ENCODE data around the gene PEX19.

The PEX19 gene

DNA sequence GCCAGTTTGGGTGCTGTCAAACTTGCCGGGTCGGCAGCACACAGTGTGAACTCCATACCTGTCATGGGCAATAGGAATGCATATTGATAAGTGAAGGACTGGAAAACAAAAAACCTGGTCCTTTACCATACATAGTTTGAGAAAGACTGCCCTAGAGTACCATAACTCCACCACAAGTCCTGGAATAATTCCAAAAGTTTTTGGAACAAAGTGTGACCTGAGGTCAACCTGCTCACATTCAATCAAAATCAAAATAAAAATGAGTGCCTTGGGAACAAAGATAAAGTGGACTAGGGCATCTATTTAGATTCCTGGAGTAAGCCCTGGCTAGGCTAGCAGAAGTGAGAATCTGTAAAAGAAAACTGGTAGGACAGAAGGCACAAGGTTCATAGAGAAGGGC lies 7.6 kb downstream of the PEX19 start:
- DNase-seq: no peak

DNA sequence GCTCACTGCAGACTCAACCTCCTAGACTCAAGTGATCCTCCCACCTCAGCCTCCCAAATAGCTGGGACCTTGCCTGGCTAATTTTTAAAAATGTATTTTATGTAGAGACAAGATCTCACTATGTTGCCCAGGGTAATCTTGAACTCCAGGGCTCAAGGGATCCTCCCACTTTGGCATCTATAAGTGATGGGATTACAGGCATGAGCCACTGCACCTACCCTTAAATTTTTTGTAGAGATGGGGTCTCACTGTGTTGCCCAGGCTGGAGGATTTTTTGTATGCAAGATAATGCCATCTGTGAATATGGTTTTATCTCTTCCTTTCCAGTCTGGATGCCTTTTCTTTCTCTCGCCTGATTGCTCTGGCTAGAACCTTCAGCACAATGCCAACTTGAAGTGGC lies 13.9 kb downstream of the PEX19 start:
- DNase-seq: no peak

DNA sequence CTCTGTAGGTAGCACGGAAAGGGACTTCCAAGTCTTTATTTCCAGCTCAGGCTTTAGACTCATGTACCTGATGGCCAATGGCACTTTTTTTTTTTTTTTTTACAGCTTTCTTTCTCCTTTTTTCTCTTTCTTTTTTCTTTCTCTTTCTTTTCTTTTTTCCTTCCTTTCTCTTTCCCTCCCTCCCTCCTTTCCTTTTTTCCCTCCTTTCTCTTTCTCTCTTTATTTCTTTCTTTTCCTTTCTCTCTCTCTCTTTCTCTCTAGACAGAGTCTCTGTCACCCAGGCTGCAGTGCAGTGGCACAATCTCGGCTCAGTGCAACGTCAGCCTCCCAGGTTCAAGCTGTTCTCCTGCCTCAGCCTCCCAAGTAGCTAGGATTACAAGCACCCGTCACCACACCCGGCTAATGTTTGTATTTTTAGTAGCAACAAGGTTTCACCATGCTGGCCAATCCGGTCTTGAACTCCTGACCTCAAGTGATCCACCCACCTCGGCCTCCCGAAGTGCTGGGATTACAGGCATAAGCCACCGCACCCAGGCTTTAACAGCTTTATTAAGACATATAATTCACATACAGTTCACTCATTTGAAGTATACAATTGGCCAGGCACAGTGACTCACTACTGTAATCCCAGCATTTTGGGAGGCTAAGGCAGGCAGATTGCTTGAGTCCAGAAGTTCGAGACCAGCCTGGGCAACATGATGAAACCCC lies 17.5 kb downstream of the PEX19 start:
- DNase-seq: no peak

DNA sequence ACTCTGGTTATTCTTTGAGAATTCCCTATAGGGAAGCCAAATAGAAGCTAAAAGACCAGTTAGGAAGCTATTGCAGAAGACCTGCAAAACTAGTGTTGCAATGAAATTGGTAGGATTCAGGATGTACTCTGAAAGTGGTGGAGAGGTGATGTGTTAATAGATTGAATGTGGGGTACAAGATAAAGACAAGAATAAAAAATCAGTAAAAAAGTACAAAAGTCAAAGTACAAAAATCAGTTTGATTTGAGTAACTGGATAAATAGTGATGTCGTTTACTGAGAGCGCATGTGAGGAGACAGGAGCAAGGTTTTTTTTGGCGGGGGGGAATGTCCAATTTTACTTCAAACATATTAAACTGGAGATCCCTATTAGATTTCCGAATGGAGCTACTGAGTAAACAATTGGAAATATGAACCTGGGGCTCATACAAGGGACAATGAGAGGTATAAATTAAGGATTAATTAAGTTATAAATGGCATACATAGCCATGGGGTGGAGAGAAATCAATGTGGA lies 20.1 kb downstream of the PEX19 start:
- peak; percentile 36 for DNase-seq

DNA sequence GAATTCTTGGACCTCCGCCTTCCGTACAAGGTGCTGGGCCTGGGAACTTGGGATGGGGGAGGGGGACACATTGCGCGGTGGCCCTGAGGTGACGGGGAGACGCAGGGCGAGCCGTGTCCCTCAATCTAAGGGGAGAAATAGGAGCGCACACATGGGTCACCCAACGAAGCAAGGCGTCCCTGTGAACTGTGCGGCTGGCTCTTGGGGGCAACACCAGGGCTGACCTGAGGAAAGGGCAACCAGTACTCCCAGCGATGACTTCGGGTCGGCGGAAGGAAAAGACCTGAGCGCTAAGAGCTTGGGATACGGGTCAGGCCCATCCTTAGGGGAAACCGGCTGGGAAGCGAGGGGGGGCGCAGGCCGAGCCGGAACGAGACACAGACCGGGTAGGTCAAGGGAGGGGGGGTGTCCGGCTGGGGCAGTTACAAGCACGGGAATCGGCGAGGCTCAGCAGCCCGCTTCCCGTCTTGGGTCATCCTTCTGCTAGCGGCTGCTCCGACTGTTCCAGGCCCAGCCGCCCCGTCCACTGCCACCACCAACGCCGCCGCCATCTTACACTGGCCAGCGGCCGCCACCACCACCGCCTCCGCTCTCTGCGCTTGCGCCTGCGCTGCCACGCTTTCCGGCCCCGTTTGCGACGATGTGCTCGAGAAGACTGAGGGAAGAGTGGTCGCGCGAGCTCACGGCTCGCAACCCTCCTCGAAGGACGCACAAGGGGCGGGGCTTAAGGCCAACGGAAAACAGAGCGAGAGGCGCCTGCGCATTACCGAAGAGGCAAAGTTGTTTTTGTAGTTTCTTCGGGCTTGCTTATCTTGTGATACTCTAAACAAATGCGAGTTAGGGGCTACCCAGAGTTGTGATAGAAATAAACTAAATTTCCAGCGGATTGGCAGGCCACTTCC lies 22.8 kb downstream of the PEX19 start, which contains the start of gene DCAF8:
TSS of gene DCAF8 (minus strand) at position 657 of the 902 bp plus-strand sequence. CDS start 18,541 bp downstream, outside the sequence.
- peak; percentile 97 for DNase-seq

DNA sequence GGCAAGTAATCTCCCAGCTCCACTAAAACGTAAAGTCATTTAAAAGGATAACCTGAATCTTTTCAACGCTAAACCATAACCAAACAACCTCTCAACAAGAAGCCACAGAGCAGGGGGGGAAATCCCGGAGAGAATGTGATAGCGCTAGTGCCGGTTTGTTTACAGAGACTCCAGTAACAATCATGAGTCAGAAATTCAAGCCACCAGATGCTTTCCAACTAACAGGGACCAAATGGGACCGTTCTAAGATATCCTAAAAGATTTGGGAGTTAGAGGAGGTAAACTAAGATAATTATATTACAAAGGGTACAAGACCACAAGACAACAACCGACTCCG lies 23.4 kb downstream of the PEX19 start:
- DNase-seq: peak; percentile 62

DNA sequence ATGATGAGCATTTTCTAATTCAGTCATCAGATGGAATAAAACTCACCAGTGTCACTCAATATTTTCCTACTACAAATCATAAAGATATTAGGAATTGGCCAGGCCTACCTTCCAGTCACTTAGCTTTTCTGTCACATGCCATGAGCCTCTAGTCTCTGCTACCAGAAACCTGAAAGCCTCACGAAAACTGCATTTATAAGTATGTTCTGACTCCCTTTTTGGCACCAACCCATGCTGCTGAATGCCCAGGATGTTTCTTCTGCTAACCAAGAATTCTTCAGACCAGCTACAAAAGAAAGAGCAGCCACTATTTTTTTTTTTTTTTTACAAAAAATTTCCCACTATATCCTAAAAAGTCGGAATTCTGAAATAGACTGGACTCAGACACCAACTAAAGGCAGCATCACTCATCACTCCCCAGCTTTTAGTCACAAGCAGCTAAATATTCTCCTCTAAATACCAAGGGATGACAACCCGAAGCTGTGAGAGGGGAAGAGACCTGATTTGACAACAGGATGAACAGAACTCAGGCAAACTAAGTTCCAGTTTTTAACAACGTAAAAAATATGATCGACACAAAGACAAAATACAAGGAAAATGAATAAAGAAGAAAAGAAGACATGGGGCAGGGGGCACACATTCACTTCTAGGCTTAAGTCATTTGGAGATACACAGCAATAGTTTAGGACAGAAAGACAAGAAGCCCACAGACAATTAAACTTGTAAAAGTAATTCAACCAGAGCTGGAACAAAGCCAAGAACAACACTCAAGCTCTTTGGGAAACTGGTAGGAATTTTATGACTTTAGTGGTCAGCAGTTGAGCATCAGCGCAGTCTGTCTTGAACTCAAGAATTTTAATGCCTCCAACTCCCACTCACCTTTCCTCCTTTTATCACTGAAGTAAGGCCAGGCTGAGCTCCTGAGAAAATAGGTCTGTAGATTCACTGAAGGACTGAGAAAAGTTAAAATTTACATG lies 24.2 kb downstream of the PEX19 start:
- DNase-seq: peak; percentile 1

DNA sequence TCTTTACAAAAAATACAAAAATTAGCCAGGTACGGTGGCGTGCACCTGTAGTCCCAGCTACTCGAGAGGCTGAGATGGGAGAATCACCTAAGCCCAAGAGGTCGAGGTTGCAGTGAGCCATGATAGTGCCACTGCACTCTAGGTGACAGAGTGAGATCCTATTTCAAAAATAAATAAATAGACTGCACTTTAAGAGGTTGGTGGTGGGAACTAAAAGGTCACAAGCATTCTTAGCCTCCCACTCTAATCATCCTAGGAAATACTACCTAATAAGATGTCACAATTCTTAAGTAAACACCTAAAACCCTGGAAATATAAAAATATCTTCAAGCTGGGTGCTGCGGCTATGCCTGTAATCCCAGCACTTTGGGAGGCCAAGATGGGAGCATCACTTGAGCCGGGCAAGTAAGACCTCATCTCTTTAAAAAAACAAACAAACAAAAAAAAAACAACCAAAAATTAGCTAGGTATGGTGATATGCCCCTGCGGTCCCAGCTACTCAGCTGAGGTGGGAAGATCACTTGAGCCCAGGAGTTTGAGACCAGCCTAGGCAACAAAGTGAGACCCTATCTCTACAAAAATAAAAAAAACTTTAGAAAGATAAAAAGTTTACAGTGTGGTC lies 26.6 kb downstream of the PEX19 start:
- DNase-seq: no peak

DNA sequence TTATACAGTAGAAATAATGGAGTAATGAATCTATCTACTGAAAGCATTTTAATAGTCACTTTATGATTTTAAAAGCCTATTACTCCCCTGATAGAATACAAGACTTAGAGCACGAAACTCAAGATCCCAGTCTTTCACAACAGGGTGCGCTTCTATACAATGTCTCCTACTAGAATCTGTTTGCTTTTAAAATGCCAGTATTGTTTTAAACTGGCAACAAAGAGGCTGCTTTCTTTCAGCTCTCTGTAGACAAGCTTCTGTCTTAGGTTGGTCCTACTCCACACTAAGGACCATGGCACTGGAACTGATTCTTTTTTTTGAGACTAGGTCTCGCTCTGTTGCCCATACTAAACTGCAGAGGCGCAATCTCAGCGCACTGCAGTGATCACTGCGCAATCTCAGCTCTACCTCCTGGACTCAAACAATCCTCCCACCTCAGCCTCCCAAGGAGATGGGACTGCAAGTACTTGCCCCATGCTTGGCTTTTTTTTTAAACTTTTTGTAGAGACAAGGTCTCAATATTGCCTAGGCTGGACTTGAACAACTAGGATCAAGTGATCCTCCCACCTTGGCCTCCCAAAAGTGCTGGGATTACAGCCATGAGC lies 27.4 kb downstream of the PEX19 start:
- DNase-seq: no peak

DNA sequence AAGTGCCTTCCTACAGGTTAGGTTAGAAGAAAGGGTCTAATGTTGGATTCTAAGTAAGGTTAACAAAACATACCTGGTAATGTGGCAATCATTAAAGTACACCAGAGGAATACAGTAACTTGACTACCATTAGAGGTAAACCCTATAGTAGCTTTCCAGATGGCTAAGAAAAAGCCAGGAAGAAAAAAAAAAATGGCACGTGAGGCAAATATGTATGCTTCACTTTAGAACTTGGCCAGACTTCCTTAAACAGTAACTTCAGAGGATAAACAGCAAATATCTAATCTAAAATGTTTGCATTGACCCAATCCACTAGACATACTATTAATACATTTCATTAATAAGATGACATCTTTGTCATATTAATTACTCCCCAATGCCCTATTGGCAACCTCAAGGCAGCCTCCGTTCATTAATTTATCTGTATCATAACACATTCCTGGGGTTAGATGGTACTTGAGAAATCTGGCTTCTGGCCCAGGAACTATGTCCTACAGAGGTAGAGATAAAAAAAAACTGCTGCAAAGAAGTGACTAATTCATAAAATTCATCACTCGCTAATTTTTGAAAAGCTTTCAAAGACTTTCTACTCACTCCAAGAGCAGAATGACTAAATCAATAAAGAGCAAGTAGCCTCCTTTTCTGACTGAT lies 28.4 kb downstream of the PEX19 start:
- DNase-seq: no peak

DNA sequence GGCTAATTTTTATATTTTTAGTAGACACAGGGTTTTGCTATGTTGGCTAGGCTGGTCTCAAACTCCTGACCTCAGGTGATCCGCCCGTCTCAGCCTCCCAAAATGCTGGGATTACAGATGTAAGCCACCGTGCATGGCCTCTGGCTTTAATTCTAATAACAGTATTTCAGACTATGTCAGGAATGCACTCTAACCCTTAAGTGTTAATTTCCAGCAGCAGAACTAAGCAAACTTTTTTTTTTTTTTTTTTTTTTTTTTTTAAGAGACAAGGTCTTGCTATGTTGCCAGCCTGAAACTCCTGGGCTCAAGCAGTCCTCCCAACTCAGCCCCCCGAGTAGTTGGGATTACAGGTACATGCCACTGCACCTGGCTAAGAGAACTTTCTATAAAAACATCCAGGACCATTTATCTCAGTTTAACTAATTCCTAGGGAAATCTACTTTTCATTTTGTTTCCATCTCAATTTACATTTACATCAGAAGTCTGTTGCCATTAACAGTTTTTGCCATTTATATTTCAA lies 29.1 kb downstream of the PEX19 start:
- no peak for DNase-seq

DNA sequence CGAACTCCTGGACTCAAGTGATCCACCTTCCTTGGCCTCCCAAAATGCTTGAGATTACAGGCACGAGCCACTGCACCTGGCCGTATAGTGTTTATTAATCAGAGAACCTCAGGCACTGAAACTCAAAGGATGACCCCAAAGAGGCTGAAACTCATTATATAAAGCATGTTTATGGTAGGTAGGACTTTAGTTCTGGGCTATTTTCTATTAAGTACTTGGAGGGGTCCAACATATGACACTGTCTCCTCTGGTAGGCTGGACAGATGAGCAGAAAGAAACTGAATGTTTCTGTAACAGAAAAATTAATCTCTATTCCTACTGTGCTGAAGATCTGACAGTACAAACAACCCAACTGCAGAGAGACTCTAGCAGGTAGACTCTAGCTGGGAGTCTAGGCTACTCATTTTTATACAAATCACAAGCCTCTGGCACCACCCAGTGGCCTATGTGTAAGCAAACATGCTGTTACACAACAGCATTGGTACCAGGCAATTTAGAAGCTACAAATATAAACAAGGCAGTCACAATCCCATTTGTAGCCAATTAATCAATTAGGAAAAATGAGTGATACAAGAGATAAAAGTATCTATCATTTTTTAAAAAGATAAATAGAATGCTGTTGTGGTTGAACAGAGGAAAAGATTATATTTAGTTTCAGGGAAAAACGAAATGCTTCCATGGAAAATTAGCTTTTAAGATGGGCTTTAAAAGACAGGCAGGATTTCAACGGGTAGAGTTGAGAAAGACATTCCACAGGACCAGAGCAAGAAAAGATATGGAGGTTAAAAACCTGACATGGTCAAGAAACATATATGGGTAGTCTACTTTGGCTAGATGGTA lies 33.0 kb downstream of the PEX19 start:
- DNase-seq: peak; percentile 77

DNA sequence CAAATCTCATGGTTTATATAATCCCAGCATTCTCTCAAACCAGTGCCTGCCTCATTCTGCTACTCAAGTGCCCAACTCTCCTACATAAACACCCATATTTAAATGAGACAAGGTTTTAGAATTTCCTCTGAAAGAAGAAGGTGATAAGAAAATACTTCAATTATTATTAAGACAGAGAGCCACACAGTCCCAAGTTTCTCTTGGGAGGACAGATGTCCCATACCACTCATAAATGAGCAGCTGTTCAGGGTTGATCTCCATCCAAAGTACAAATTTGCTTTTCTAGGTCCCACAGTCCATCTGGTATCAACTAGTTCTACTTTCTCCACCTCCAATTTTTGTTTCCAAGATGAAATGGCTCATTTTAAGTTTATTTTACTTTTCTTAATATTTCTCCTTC lies 33.9 kb downstream of the PEX19 start:
- no peak for DNase-seq

DNA sequence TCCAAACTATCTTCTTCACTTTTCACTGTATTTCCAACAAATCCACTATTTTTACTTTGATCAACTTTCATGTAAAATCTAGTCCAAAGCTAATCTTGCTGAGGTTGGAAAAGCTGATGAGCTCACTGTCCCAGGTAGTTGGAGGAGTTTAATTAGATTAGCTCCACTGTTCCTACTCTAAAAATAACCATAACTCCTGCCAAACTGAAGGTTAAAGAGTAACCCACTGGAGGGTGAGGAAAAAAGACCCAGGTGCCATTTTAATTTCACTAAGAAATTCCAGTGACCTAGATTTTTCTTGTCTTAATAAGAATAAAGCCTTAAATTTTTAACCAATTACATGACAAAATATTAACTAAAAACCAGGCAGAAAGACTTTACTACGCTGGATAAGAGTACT lies 37.9 kb downstream of the PEX19 start:
- DNase-seq: no peak

DNA sequence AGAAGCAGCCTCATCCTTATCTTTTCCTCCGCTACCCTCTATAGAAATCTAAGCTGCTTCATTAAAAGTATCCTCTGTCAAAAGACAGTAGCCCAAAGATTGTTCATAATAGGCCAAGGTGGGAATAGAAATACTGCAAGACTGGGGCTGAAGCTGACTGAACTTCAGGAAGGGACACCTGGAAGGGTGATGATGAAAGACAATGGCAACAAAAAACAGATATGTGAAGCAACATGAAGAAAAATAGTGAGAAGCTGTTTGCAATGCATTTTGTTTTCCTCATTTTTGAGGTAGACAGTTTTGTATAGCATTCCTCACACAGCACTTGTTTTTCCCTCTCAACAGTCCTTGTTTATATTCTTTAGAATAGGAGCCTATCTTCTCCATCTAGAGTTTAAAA lies 39.5 kb downstream of the PEX19 start:
- DNase-seq: no peak

DNA sequence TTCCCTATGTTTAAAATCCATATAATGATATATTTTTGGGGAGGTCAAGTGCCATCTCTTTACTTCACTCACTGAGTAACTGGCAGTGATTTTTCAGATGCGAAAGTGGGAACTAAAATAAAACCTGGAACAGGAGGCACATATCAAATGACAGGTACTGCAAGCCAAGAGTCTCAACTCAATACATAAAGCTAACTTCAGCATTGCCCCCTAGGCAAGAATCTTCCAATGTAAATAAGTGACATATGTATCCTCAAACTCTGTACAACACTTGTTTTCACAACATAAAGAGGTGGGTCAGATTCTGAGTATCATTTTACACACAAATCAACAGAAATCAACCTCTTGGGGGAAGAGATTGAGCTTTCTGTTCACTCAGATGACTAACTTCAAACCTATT lies 40.7 kb downstream of the PEX19 start:
- no peak for DNase-seq

DNA sequence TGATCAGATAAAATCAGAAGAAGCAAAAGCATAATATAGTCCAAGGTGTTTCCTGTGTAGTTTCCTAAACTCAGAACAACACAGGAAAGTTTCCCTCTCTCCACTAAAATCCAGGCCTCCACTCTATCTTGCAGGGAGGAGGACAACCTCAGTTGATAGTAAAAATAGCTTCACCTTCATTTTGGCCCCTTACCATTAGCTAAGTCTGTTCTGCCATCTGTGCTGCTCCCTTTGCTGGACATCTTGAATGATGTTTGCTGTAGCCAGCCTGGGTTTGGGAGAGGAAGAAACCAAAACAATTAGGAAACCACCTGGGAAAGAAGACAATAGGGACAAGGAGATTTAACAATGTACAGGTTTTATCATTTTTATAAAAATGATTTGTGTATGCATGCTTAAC lies 41.2 kb downstream of the PEX19 start:
- no peak for DNase-seq

DNA sequence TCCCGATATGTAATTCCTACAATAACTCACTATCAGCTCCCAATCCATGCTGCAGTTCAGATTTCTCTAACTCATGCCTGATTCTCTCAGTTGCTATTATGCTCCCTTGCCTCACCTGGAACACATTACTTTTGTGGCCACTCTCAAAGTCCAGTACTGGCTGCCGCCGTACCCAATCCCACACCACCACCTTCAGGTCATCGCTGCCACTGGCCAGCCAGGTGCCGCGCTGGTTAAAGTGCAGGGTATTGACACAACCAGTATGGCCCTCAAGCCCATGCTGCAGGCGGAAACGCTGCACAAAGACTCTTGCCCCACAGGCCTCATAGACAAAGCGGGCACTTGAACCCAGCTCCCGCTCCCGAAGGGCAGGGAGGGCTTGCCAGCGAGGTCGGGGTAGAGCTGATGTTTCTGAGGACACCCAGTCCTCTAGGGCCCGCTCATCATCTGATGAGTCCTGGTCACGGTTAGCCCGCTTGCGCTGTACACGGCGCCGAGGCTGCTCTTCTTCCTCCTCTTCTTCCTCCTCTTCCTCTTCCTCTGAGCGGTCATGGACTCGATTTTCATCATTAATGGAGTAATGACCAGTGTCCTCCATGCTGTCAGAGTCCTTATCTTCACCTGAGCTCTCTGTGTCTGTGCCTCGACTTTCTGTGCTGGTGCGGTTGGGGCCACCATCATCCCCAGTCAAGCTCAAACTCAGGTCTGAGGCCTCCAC lies 45.2 kb downstream of the PEX19 start:
- DNase-seq: no peak

DNA sequence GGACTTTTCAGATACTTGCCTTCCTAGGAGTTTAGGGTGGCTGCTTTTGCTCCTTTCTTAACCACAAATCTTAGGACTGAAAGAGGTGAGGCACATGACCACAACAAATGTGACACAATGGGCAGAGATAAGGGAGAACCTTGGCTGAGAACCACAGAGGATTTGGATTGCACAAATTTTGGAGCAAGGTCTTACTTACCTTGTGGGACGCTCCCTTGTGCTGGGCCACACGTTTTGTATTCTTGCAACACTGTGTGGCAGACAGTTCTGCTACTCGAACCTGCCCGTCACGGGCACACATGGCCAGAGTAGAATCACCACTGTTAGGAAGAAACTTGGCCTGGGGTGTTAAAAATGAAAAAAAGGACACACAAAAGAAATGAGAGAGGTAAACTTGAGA lies 46.5 kb downstream of the PEX19 start:
- no peak for DNase-seq

DNA sequence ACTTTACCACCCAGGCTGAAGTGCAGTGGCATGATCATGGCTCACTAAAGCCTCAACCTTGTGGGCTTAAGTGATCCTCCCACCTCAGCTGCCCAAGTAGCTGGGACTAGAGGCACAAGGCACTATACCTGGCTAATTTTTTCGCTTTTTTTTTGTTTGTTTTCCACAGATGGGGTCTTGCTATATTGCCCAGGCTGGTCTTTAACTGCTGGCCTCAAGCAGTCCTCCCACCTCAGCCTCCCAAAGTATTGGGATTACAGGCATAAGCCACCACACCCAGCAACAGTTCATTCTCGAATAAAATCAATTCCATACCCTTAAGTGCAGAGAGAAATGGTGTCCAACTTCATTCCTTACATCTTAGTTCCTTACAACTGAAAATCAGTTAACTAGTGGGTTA lies 47.4 kb downstream of the PEX19 start:
- no peak for DNase-seq
